VCaP (cell line): ENCODE data around the gene FHOD3.

Experiments used
- H3K27ac ChIP-seq: fragments of 450-650 bp; 2 replicates; pipeline ENCODE4 v1.5.1; 2017
- CTCF ChIP-seq: fragments of 450-650 bp; conservative IDR thresholded peaks from 2 replicates; pipeline ENCODE4 v1.5.1; 2017; ENCODE audit warnings: mild to moderate bottlenecking, moderate library complexity

FHOD3 gene

GRCh38 chr18:36295214-36295613 lies 2.3 kb upstream of the FHOD3 start:
- TF ChIP-seq CTCF: no peak
- peak overlapping the region; percentile 88; the same call in 1 of the 2 replicates for H3K27ac ChIP-seq

GRCh38 chr18:36295880-36296301 lies 1.6 kb upstream of the FHOD3 start:
- no peak for TF ChIP-seq CTCF
- H3K27ac ChIP-seq: peak overlapping the region; percentile 88

GRCh38 chr18:36296650-36297416 lies 680 bp upstream of the FHOD3 start:
- peak overlapping the region; percentile 88 for H3K27ac ChIP-seq

GRCh38 chr18:36298126-36298741 lies 721 bp downstream of the FHOD3 start:
- peak overlapping the region; percentile 88 for H3K27ac ChIP-seq
- no peak for TF ChIP-seq CTCF

More at GRCh38 chr18:36296650-36297416, 680 bp upstream of the FHOD3 start:
- peak; percentile 61 for TF ChIP-seq CTCF

- no peak for TF ChIP-seq CTCF
- peak overlapping the region; percentile 88; the same call in 1 of the 2 replicates for H3K27ac ChIP-seq
These were observed 1.5 kb downstream of the FHOD3 start for GRCh38 chr18:36299015-36299414.

- no peak for TF ChIP-seq CTCF
These were observed 2.7 kb downstream of the FHOD3 start for GRCh38 chr18:36300211-36300610.

GRCh38 chr18:36301884-36302283 lies 4.4 kb downstream of the FHOD3 start:
- no peak for TF ChIP-seq CTCF
- no peak overlapping the region for H3K27ac ChIP-seq

More at GRCh38 chr18:36300211-36300610, 2.7 kb downstream of the FHOD3 start:
- H3K27ac ChIP-seq: no peak overlapping the region
